Endothelial cell of umbilical vein (primary cell): Measurements from ENCODE around the gene GRM2. TPM values are rescaled to one million over a fixed set of nuclear protein-coding genes. Genes with fewer than 3 reads are reported as not detected.

ENCODE experiments used
- BruUV-seq: library from RNA; stranded (reverse); fragments of 400-500 nt; replicated peaks from 2 replicates; lab custom pipeline; 2021; lab: Mats Ljungman, UMichigan
- CTCF ChIA-PET: fragments of 300-600, 350-600 bp; sonication (Branson Sonifier 250); formaldehyde crosslinking; loops from one replicate; lab custom pipeline; 2021; ENCODE audit warnings: antibody characterized with exemption, inconsistent platforms; lab: Charles Lee
- POLR2A ChIA-PET: fragments of 300-600, 350-600 bp; sonication (Branson Sonifier 250); formaldehyde crosslinking; loops from one replicate; lab custom pipeline; 2021; ENCODE audit warnings: antibody characterized with exemption, inconsistent platforms; lab: Charles Lee
- DNase-seq: peaks from one replicate; pipeline ENCODE4 v3.0.0-alpha.2; 2011; ENCODE audit warnings: low read depth, low spot score
- FAIRE-seq: peaks from 2 replicates; lab custom pipeline; 2011; peaks lifted over from hg19 to GRCh38; lab: Jason Lieb, UNC
- H2AFZ ChIP-seq: 2 replicates; pipeline ENCODE4 v1.6.0; 2012; ENCODE audit warnings: low read depth, low read length, control low read depth, inconsistent platforms
- H3K27ac ChIP-seq: 2 replicates; pipeline ENCODE4 v1.5.1; 2011; ENCODE audit warnings: low read depth, mild to moderate bottlenecking, control low read depth, low read length, moderate library complexity; ENCODE audit not compliant: insufficient read depth
- H3K27me3 ChIP-seq, 2 experiments: 2 replicates each; pipeline versions ENCODE4 v1.6.0 to v1.6.1; 2011; ENCODE audit warnings: low read length in 2 of 2, mixed read lengths in 1 of 2; ENCODE audit not compliant: control insufficient read depth in 2 of 2, insufficient read depth in 2 of 2
- H3K36me3 ChIP-seq, 2 experiments: 2 replicates in 1 of 2; 3 replicates in 1 of 2; pipeline ENCODE4 v1.5.1; 2011; ENCODE audit warnings: low read length in 2 of 2, mild to moderate bottlenecking in 1 of 2, moderate library complexity in 1 of 2; ENCODE audit not compliant: control insufficient read depth in 2 of 2, insufficient read depth in 2 of 2; ENCODE audit errors: extremely low read depth in 1 of 2
- H3K4me1 ChIP-seq: 3 replicates; pipeline ENCODE4 v1.5.1; 2011; ENCODE audit warnings: mild to moderate bottlenecking, low read length; ENCODE audit not compliant: control insufficient read depth, insufficient read depth; ENCODE audit errors: extremely low read depth
- H3K4me2 ChIP-seq: 2 replicates; pipeline ENCODE4 v1.6.1; 2011; ENCODE audit warnings: low read length, control low read depth, mixed read lengths; ENCODE audit not compliant: insufficient read depth
- H3K4me3 ChIP-seq, 3 experiments: fragments of 200-600 bp in 1 of 3; sonication (generic), shearing (Covaris generic) in 1 of 3; replicated peaks in 1 of 3; 2 replicates each; pipeline ENCODE4 v1.5.1; 2011 to 2016; ENCODE audit warnings: control low read depth in 3 of 3, low read length in 3 of 3, mild to moderate bottlenecking in 2 of 3, inconsistent platforms in 1 of 3, low read depth in 1 of 3, moderate library complexity in 1 of 3; ENCODE audit not compliant: insufficient read depth in 1 of 3
- H3K79me2 ChIP-seq: 2 replicates; pipeline ENCODE4 v1.6.0; 2012; ENCODE audit warnings: low read length, inconsistent platforms; ENCODE audit not compliant: control insufficient read depth, insufficient read depth
- H3K9ac ChIP-seq: replicated peaks from 2 replicates; pipeline ENCODE3; 2011; ENCODE audit warnings: low read length, control low read depth; ENCODE audit not compliant: insufficient read depth; ENCODE audit errors: extremely low read depth
- H3K9me1 ChIP-seq: replicated peaks from 3 replicates; pipeline ENCODE4 v1.6.0; 2011; ENCODE audit warnings: mild to moderate bottlenecking, low read length; ENCODE audit not compliant: control insufficient read depth, insufficient read depth; ENCODE audit errors: extremely low read depth
- H3K9me3 ChIP-seq: replicated peaks from 2 replicates; pipeline ENCODE4 v1.5.1; 2012; ENCODE audit warnings: low read length, inconsistent platforms; ENCODE audit not compliant: control insufficient read depth, insufficient read depth
- H4K20me1 ChIP-seq: replicated peaks from 2 replicates; pipeline ENCODE3; 2011; ENCODE audit warnings: mild to moderate bottlenecking, low read length; ENCODE audit not compliant: control insufficient read depth, insufficient read depth; ENCODE audit errors: extremely low read depth
- EZH2 ChIP-seq: IDR thresholded peaks from 2 replicates; pipeline ENCODE4 v1.6.1; 2012; ENCODE audit warnings: borderline replicate concordance, low read depth, mild to moderate bottlenecking, moderate library complexity, low read length, inconsistent platforms; ENCODE audit not compliant: severe bottlenecking
- FOS ChIP-seq: IDR thresholded peaks from 2 replicates; pipeline ENCODE4 v1.6.1; 2011; ENCODE audit warnings: mild to moderate bottlenecking, low read length, moderate library complexity, borderline replicate concordance; ENCODE audit not compliant: insufficient read depth
- GATA2 ChIP-seq: IDR thresholded peaks from 2 replicates; pipeline ENCODE4 v1.7.0; 2011; ENCODE audit warnings: low read depth, mild to moderate bottlenecking, moderate library complexity, mixed read lengths, low read length; ENCODE audit not compliant: insufficient read length, insufficient read depth
- JUN ChIP-seq: IDR thresholded peaks from 2 replicates; pipeline ENCODE4 v1.6.1; 2011; ENCODE audit warnings: borderline replicate concordance, low read depth; ENCODE audit not compliant: insufficient read length, insufficient read depth
- MYC ChIP-seq: IDR thresholded peaks from one replicate; pipeline ENCODE4 v1.6.1; 2011; ENCODE audit warnings: mild to moderate bottlenecking, low read depth, low read length
- POLR2A ChIP-seq: IDR thresholded peaks from 2 replicates; pipeline ENCODE4 v1.6.1; 2012; ENCODE audit warnings: low read depth, mild to moderate bottlenecking, control low read depth, low read length
- POLR2AphosphoS5 ChIP-seq: IDR thresholded peaks from 2 replicates; pipeline ENCODE4 v1.6.1; 2012; ENCODE audit warnings: low read depth, mild to moderate bottlenecking, control low read depth, low read length, moderate library complexity; ENCODE audit not compliant: insufficient read depth
- dilution Hi-C: fragments of 300-500 bp; cut with MboI; formaldehyde crosslinking; loops from one replicate; pipeline ENCODE4 v1.15.0; 2019; ENCODE audit warnings: low sequenced_read_pairs; ENCODE audit not compliant: extremely low pct_ligation_motif_present
- intact Hi-C: fragments of 100-400 bp; cut with micrococcal nuclease; formaldehyde crosslinking; loops from one replicate; pipeline ENCODE4 v1.10.0; 2022
- polyA plus RNA-seq, 4 experiments: library from polyadenylated mRNA; depleted of rRNA in 3 of 4; stranded (reverse) in 3 of 4; unstranded in 1 of 4; fragments of >200 nt; gene quantifications; 2 replicates each; pipeline versions ENCODE4 v1.2.1 to v1.2.3, GENCODE V29; 2011 to 2012; ENCODE audit warnings: missing spikeins in 1 of 4
- total RNA-seq: library from RNA; stranded (reverse); gene quantifications from 2 replicates; pipeline ENCODE4 v1.2.3, GENCODE V29; 2021
- TF ChIP-seq, protein P1 (sequence below): IDR thresholded peaks from 2 replicates; pipeline ENCODE4 v1.6.1; 2011; ENCODE audit not compliant: insufficient read depth, insufficient read length
- TF ChIP-seq, protein P2 (sequence below), 2 donors: IDR thresholded peaks; 1 replicate in 1 of 2; 2 replicates in 1 of 2; pipeline ENCODE4 v1.5.1; 2011; ENCODE audit warnings: low read length in 2 of 2, mild to moderate bottlenecking in 2 of 2, moderate library complexity in 2 of 2, control low read depth in 1 of 2, inconsistent platforms in 1 of 2, low read depth in 1 of 2; ENCODE audit not compliant: insufficient read depth in 1 of 2; ENCODE audit errors: extremely low read depth in 1 of 2

The GRM2 gene
- total and polyA plus RNA-seq, 2 donors (not counting 3 experiments of a cell fraction or from before 2014, with no cell fraction given): 0.10 to 0.51 TPM

DNA sequence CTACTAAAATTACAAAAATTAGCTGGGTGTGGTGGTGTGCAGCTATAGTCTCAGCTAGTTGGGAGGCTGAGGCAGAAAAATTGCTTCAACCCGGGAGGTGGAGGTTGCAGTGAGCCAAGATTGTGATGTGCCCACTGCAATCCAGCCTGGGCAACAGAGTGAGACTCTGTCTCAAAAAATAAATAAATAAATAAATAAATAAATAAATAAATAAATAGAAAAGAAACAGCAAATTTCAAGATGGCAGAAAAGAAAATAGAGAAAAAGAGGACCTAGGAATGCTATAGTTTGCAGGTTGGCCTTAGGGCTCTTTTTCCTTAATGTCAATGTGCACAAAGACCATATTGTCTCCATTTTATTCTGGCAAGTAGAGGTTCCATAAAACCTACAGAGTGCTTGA lies 44.0 kb downstream of the GRM2 start:
- ChIA-PET POLR2A (no interaction called here), CTCF (no interaction called here)
- no peaks in the 10 kb centered on the region for H3K79me2 ChIP-seq
- H3K9me1 ChIP-seq: no peaks in the 10 kb centered on the region
- H3K9ac ChIP-seq: no peak overlapping the region
- DNase-seq (no peak), FAIRE-seq (no peak)
- no peak for TF ChIP-seq POLR2AphosphoS5
- TF ChIP-seq EZH2: no peak
- no peak for TF ChIP-seq JUN
- TF ChIP-seq FOS: no peak
- TF ChIP-seq, protein P1, sequence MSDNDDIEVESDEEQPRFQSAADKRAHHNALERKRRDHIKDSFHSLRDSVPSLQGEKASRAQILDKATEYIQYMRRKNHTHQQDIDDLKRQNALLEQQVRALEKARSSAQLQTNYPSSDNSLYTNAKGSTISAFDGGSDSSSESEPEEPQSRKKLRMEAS: no peak
- no peak for TF ChIP-seq MYC
- no peak for TF ChIP-seq GATA2
- TF ChIP-seq POLR2A: no peak
- TF ChIP-seq, protein P2, sequence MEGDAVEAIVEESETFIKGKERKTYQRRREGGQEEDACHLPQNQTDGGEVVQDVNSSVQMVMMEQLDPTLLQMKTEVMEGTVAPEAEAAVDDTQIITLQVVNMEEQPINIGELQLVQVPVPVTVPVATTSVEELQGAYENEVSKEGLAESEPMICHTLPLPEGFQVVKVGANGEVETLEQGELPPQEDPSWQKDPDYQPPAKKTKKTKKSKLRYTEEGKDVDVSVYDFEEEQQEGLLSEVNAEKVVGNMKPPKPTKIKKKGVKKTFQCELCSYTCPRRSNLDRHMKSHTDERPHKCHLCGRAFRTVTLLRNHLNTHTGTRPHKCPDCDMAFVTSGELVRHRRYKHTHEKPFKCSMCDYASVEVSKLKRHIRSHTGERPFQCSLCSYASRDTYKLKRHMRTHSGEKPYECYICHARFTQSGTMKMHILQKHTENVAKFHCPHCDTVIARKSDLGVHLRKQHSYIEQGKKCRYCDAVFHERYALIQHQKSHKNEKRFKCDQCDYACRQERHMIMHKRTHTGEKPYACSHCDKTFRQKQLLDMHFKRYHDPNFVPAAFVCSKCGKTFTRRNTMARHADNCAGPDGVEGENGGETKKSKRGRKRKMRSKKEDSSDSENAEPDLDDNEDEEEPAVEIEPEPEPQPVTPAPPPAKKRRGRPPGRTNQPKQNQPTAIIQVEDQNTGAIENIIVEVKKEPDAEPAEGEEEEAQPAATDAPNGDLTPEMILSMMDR (IDR thresholded peaks at IDR 0.05; ENCODE audit: extremely low read depth in 1 of 2, insufficient read depth in 1 of 2, low read depth in 1 of 2, low read length in 2 of 2): no peak
- intact Hi-C loops: no loop called here
- H3K4me3 ChIP-seq: no peak overlapping the region
- no peaks in the 10 kb centered on the region for H3K4me1 ChIP-seq
- no peak overlapping the region for H3K27ac ChIP-seq
- H3K4me2 ChIP-seq: no peak overlapping the region
- H3K36me3 ChIP-seq: no peaks in the 10 kb centered on the region
- no TSS peak for BruUV-seq
- H3K9me3 ChIP-seq: no peaks in the 10 kb centered on the region
- dilution Hi-C loops: no loop called here
- no peak overlapping the region for H2AFZ ChIP-seq
- H3K27me3 ChIP-seq: peaks cover 2 to 3% of the 10 kb centered on the region in 2 experiments
- H4K20me1 ChIP-seq: no peaks in the 10 kb centered on the region
